ENCODE results near the gene COX4I2.
"Not testable (repeated sequence)": the region's sequence is repeated elsewhere in the genome, so short reads cannot be mapped to it uniquely, and the experiment has no call there.

Gene COX4I2

GRCh38 chr20:31608251-31608945 lies 29.3 kb upstream of the COX4I2 start:
- no peak for DNase-seq

GRCh38 chr20:31612271-31612640 lies 25.5 kb upstream of the COX4I2 start:
- not testable (repeated sequence) for DNase-seq

GRCh38 chr20:31615416-31615815 lies 22.3 kb upstream of the COX4I2 start:
- DNase-seq, result no peak

GRCh38 chr20:31617432-31618104 lies 20.1 kb upstream of the COX4I2 start:
- DNase-seq, result no peak

- DNase-seq, result no peak
Measured at GRCh38 chr20:31620246-31620645, 17.5 kb upstream of the COX4I2 start.

- DNase-seq, result not testable (repeated sequence)
Measured at GRCh38 chr20:31623123-31623505, 14.6 kb upstream of the COX4I2 start.

GRCh38 chr20:31626534-31626933 lies 11.2 kb upstream of the COX4I2 start:
- not testable (repeated sequence) for DNase-seq

GRCh38 chr20:31628057-31628456 lies 9.7 kb upstream of the COX4I2 start:
- DNase-seq, result not testable (repeated sequence)

GRCh38 chr20:31630187-31630790 lies 7.4 kb upstream of the COX4I2 start:
- DNase-seq, result no peak

- DNase-seq, result no peak
Measured at GRCh38 chr20:31632548-31633338, 5.0 kb upstream of the COX4I2 start.

GRCh38 chr20:31633339-31633914 lies 4.3 kb upstream of the COX4I2 start:
- DNase-seq, result no peak

- no peak for DNase-seq
Measured at GRCh38 chr20:31638317-31638716, 605 bp downstream of the COX4I2 start.

- DNase-seq, result no peak
Measured at GRCh38 chr20:31638816-31639215, 1.1 kb downstream of the COX4I2 start.

- DNase-seq, result no peak
Measured at GRCh38 chr20:31640259-31640658, 2.5 kb downstream of the COX4I2 start.

- no peak for DNase-seq
Measured at GRCh38 chr20:31641391-31641790, 3.7 kb downstream of the COX4I2 start.

- no peak for DNase-seq
Measured at GRCh38 chr20:31642837-31643236, 5.1 kb downstream of the COX4I2 start.

- DNase-seq, result no peak
Measured at GRCh38 chr20:31643522-31643921, 5.8 kb downstream of the COX4I2 start.

GRCh38 chr20:31644701-31645100 lies 7.0 kb downstream of the COX4I2 start:
- DNase-seq, result no peak

- not testable (repeated sequence) for DNase-seq
Measured at GRCh38 chr20:31648104-31648503, 10.4 kb downstream of the COX4I2 start.

- DNase-seq, result no peak
Measured at GRCh38 chr20:31652917-31653396, 15.2 kb downstream of the COX4I2 start.

- DNase-seq, result no peak
Measured at GRCh38 chr20:31653561-31653960, 15.8 kb downstream of the COX4I2 start.

GRCh38 chr20:31654534-31654933 lies 16.8 kb downstream of the COX4I2 start:
- no peak for DNase-seq
